B cell (primary cell): ENCODE results near the gene FAM3B. TPM values are rescaled to one million over a fixed set of nuclear protein-coding genes. Genes with fewer than 3 reads are reported as not detected.

Experiments
- ATAC-seq: fragments of 200-7000 bp; cut with Tn5 transposase; one replicate; pipeline ENCODE4 v1.10.0; 2021; ENCODE audit warnings: low read depth, mild to moderate bottlenecking, moderate number of reproducible peaks, moderate library complexity
- CTCF ChIA-PET: fragments of 350-600 bp; sonication (Branson Sonifier 250); formaldehyde crosslinking; loops from one replicate; lab custom pipeline; 2021; ENCODE audit warnings: antibody characterized with exemption, inconsistent platforms; lab: Charles Lee
- POLR2A ChIA-PET: fragments of 350-600 bp; sonication (Branson Sonifier 250); formaldehyde crosslinking; loops from one replicate; lab custom pipeline; 2021; ENCODE audit warnings: antibody characterized with exemption; lab: Charles Lee
- DNase-seq: peaks from one replicate; pipeline ENCODE4 v3.0.0; 2013
- H2AFZ ChIP-seq: 2 replicates; pipeline ENCODE4 v1.6.1; 2012; ENCODE audit warnings: mild to moderate bottlenecking, low read depth, low read length; ENCODE audit not compliant: insufficient read depth, poor library complexity, severe bottlenecking
- H3K27ac ChIP-seq, 2 donors: 1 replicate in 1 of 2; 2 replicates in 1 of 2; pipeline ENCODE4 v1.5.1; 2012 to 2013; ENCODE audit warnings: low read length in 2 of 2, mild to moderate bottlenecking in 2 of 2, moderate library complexity in 1 of 2
- H3K27me3 ChIP-seq, 4 experiments: fragments of 200-600 bp in 1 of 4; sonication (generic) in 1 of 4; replicated peaks in 1 of 4; 1 replicate in 2 of 4; 2 replicates in 2 of 4; pipeline versions ENCODE4 v1.6.1 to v1.7.0; 2013 to 2016; ENCODE audit warnings: low read length in 3 of 4, mild to moderate bottlenecking in 2 of 4, mixed read lengths in 1 of 4, moderate library complexity in 1 of 4; ENCODE audit not compliant: insufficient read depth in 4 of 4, control insufficient read depth in 3 of 4; ENCODE audit errors: control extremely low read depth in 1 of 4
- H3K36me3 ChIP-seq, 2 experiments: replicated peaks in 1 of 2; 1 replicate in 1 of 2; 2 replicates in 1 of 2; pipeline versions ENCODE4 v1.6.1 to v1.7.1; 2013; ENCODE audit warnings: low read length in 1 of 2; ENCODE audit not compliant: insufficient read depth in 2 of 2, control insufficient read depth in 1 of 2; ENCODE audit errors: control extremely low read depth in 1 of 2, extremely low read depth in 1 of 2
- H3K4me1 ChIP-seq, 2 donors: fragments of 200-600 bp in 1 of 2; sonication (generic) in 1 of 2; 1 replicate in 1 of 2; 2 replicates in 1 of 2; pipeline versions ENCODE4 v1.5.1 to v1.6.1; 2013 to 2017; ENCODE audit warnings: low read length in 2 of 2; ENCODE audit not compliant: control insufficient read depth in 2 of 2, insufficient read depth in 2 of 2
- H3K4me2 ChIP-seq: replicated peaks from 2 replicates; pipeline ENCODE3; 2012; ENCODE audit warnings: mild to moderate bottlenecking, low read depth, low read length; ENCODE audit not compliant: poor library complexity, severe bottlenecking
- H3K4me3 ChIP-seq, 5 experiments: fragments of 200-600 bp in 1 of 5; sonication (generic) in 1 of 5; 1 replicate in 3 of 5; 2 replicates in 2 of 5; pipeline versions ENCODE4 v1.5.1 to v1.7.0; 2011 to 2016; ENCODE audit warnings: low read length in 4 of 5, mild to moderate bottlenecking in 4 of 5, low read depth in 2 of 5, control low read depth in 1 of 5, moderate library complexity in 1 of 5; ENCODE audit not compliant: insufficient read depth in 1 of 5; ENCODE audit errors: control extremely low read depth in 1 of 5, extremely low read depth in 1 of 5
- H3K79me2 ChIP-seq: fragments of 200-600 bp; sonication (generic); one replicate; pipeline ENCODE4 v1.6.0; 2016; ENCODE audit warnings: low read length; ENCODE audit not compliant: control insufficient read depth, insufficient read depth
- H3K9ac ChIP-seq: fragments of 200-600 bp; sonication (generic); 2 replicates; pipeline ENCODE4 v1.6.1; 2017; ENCODE audit warnings: mild to moderate bottlenecking, low read length, moderate library complexity
- H3K9me3 ChIP-seq, 3 donors: one replicate each; pipeline versions ENCODE4 v1.6.1 to v1.7.1; 2013; ENCODE audit warnings: low read length in 2 of 3; ENCODE audit not compliant: control insufficient read depth in 2 of 3, insufficient read depth in 1 of 3; ENCODE audit errors: control extremely low read depth in 1 of 3
- H4K20me1 ChIP-seq: 2 replicates; pipeline ENCODE4 v1.6.0; 2012; ENCODE audit warnings: mild to moderate bottlenecking, low read length; ENCODE audit not compliant: insufficient read depth, control insufficient read depth, poor library complexity, severe bottlenecking
- H3K27ac Mint-ChIP-seq: one replicate; pipeline ENCODE4 v1.8.0; 2021; ENCODE audit warnings: mixed read lengths
- H3K27me3 Mint-ChIP-seq: one replicate; pipeline ENCODE4 v1.8.0; 2021; ENCODE audit warnings: mixed read lengths
- H3K4me1 Mint-ChIP-seq: one replicate; pipeline ENCODE4 v1.8.0; 2021; ENCODE audit warnings: mixed read lengths
- H3K4me3 Mint-ChIP-seq: one replicate; pipeline ENCODE4 v1.8.0; 2021; ENCODE audit warnings: mixed read lengths
- H3K9me3 Mint-ChIP-seq: one replicate; pipeline ENCODE4 v1.8.0; 2022; ENCODE audit warnings: mixed read lengths; ENCODE audit not compliant: insufficient read depth
- CTCF ChIP-seq: fragments of 200-600 bp; IDR thresholded peaks from one replicate; pipeline ENCODE4 v1.8.0; 2022; ENCODE audit warnings: antibody characterized with exemption, mild to moderate bottlenecking
- EZH2 ChIP-seq: IDR thresholded peaks from 2 replicates; pipeline ENCODE4 v1.6.1; 2012; ENCODE audit warnings: borderline replicate concordance, low read depth, mild to moderate bottlenecking, moderate library complexity, low read length; ENCODE audit not compliant: insufficient read depth, poor library complexity, severe bottlenecking
- WGBS: methylation state at CpG from one replicate; pipeline ENCODE4 v1.1.5; 2013; ENCODE audit warnings: missing lambda C conversion rate; ENCODE audit not compliant: insufficient coverage; 5-methylcytosine and 5-hydroxymethylcytosine counted together
- intact Hi-C: fragments of 100-400 bp; cut with micrococcal nuclease; formaldehyde crosslinking; loops from one replicate; pipeline ENCODE4 v1.10.0; 2022
- polyA plus RNA-seq: library from polyadenylated mRNA; depleted of rRNA; stranded (reverse); fragments of >200 nt; gene quantifications from 2 replicates; pipeline ENCODE4 v1.2.3, GENCODE V29; 2012
- total RNA-seq, 2 donors: library from RNA; stranded (reverse); fragments of 120-200 nt in 1 of 2; gene quantifications; 1 replicate in 1 of 2; 2 replicates in 1 of 2; pipeline versions ENCODE4 v1.2.3 to v1.2.4, GENCODE V29; 2013 to 2022

FAM3B gene
- total and polyA plus RNA-seq, 2 donors (not counting 1 experiment from before 2014, with no cell fraction given): 0.09 TPM; not detected in 1

GRCh38 chr21:41398831-41399230 lies 82.2 kb downstream of the FAM3B start:
- peaks cover 4 to 15% of the 10 kb centered on the region in 2 donors for H3K4me1 ChIP-seq
- Mint-ChIP-seq H3K4me3 (no peak overlapping the region), H3K9me3 (no peaks in the 10 kb centered on the region), H3K27ac (no peak overlapping the region), H3K4me1 (peaks cover 16% of the 10 kb centered on the region), H3K27me3 (no peaks in the 10 kb centered on the region)
- H3K27me3 ChIP-seq: no peaks in the 10 kb centered on the region
- no peak for ATAC-seq
- H3K4me3 ChIP-seq: no peak overlapping the region
- H4K20me1 ChIP-seq: no peaks in the 10 kb centered on the region
- TF ChIP-seq EZH2 (no peak), CTCF (no peak)
- WGBS: 99% methylated on average over 11 of the region's 16 CpGs
- H3K79me2 ChIP-seq: no peaks in the 10 kb centered on the region
- DNase-seq: no peak
- no peak overlapping the region for H3K4me2 ChIP-seq
- H3K36me3 ChIP-seq: peaks cover 3 to 68% of the 10 kb centered on the region in 2 experiments
- POLR2A ChIA-PET: no interaction called here
- no peak overlapping the region for H3K27ac ChIP-seq
- H2AFZ ChIP-seq: no peak overlapping the region
- intact Hi-C loops: no loop called here
- H3K9ac ChIP-seq: no peak overlapping the region
- CTCF ChIA-PET: no interaction called here
- no peaks in the 10 kb centered on the region for H3K9me3 ChIP-seq

GRCh38 chr21:41399246-41399800 lies 82.7 kb downstream of the FAM3B start:
- H3K36me3 ChIP-seq: peaks cover 3 to 73% of the 10 kb centered on the region in 2 experiments
- no peaks in the 10 kb centered on the region for H3K27me3 Mint-ChIP-seq
- H3K27ac Mint-ChIP-seq: no peak overlapping the region
- ATAC-seq: no peak
- H3K4me3 ChIP-seq: no peak overlapping the region
- H3K9ac ChIP-seq: no peak overlapping the region
- WGBS: 100% methylated on average over 5 of the region's 7 CpGs
- no peaks in the 10 kb centered on the region for H4K20me1 ChIP-seq
- no peaks in the 10 kb centered on the region for H3K9me3 Mint-ChIP-seq
- CTCF ChIA-PET: no interaction called here
- DNase-seq: no peak
- peaks cover 16% of the 10 kb centered on the region for H3K4me1 Mint-ChIP-seq
- no peaks in the 10 kb centered on the region for H3K9me3 ChIP-seq
- no peak overlapping the region for H2AFZ ChIP-seq
- peaks cover 4 to 15% of the 10 kb centered on the region in 2 donors for H3K4me1 ChIP-seq
- intact Hi-C loops: no loop called here
- H3K4me2 ChIP-seq: no peak overlapping the region
- no peak overlapping the region for H3K27ac ChIP-seq
- POLR2A ChIA-PET: no interaction called here
- no peak for TF ChIP-seq CTCF
- no peak for TF ChIP-seq EZH2
- H3K79me2 ChIP-seq: no peaks in the 10 kb centered on the region
- H3K4me3 Mint-ChIP-seq: no peak overlapping the region
- no peaks in the 10 kb centered on the region for H3K27me3 ChIP-seq
